Epithelial cell of proximal tubule (primary cell): ENCODE data around the gene DISC1. TPM values are rescaled to one million over a fixed set of nuclear protein-coding genes. Genes with fewer than 3 reads are reported as not detected.
"Not testable (repeated sequence)": the region's sequence is repeated elsewhere in the genome, so short reads cannot be mapped to it uniquely, and the experiment has no call there.

Source experiments
- DNase-seq: peaks from one replicate; pipeline ENCODE4 v3.0.0-alpha.2; 2011; ENCODE audit warnings: low read depth
- H3K4me3 ChIP-seq: 2 replicates; pipeline ENCODE4 v1.5.1; 2011; ENCODE audit warnings: low read depth, mild to moderate bottlenecking, low read length
- CTCF ChIP-seq: conservative IDR thresholded peaks from 2 replicates; pipeline ENCODE4 v1.5.1; 2012; ENCODE audit warnings: low read depth, mild to moderate bottlenecking, low read length
- total RNA-seq: library from RNA; depleted of rRNA; stranded (reverse); fragments of >200 nt; gene quantifications from 2 replicates; pipeline ENCODE4 v1.2.3, GENCODE V29; 2015

DISC1 gene
- total RNA-seq, 1 donor from 2014 or later = 3.1 TPM

DNA sequence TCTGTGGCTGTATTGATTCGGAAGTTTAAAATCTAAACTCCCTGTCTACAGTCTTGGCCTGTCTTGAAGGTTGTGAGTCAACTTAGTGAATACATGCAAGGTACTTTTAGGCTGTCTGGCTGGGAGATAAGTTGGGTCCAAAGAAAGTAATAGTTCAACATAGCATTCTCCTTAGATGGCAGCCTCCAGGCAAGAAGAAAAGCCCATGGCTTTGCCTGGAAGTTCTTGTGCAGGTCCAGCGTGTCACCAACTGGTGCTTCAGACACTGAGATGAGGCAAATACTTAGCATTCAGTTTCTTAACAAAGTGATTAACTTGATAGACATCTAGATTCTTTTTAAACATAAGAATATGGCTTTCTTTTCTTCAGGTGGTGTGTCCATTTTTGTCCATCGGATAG is 328.2 kb downstream of the DISC1 start:
- TF ChIP-seq CTCF = no peak
- no peak overlapping the region for H3K4me3 ChIP-seq
- no peak for DNase-seq

- H3K4me3 ChIP-seq = no peak overlapping the region
- DNase-seq = no peak
- TF ChIP-seq CTCF = no peak
These were observed 330.8 kb downstream of the DISC1 start for GRCh38 chr1:231957359-231957758.

- TF ChIP-seq CTCF = no peak
- no peak for DNase-seq
- H3K4me3 ChIP-seq = no peak overlapping the region
These were observed 331.9 kb downstream of the DISC1 start for GRCh38 chr1:231958448-231958847.

GRCh38 chr1:231959225-231959884 is 332.8 kb downstream of the DISC1 start:
- no peak for TF ChIP-seq CTCF
- DNase-seq = no peak
- no peak overlapping the region for H3K4me3 ChIP-seq

- H3K4me3 ChIP-seq, DNase-seq: not testable (repeated sequence)
These were observed 335.2 kb downstream of the DISC1 start for GRCh38 chr1:231961801-231962200.

DNA sequence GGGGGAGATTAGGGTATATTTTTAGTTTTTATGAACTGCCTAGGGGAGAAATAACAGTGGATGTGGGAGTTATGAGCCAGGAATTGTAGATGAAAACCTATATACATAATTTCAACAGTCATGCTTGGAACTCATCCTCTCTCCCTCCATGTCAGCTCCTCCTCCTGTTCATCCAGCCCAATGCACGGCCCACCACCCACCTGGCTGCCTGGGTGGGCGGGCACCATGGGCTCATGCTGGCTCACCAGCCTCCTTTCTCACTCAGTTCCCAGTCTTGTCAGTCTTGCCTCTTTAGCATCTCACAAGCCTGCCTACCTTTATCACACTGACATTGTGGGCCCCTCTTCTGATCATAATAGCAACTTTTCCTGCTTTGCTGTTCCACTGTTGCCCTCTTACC is 336.0 kb downstream of the DISC1 start:
- DNase-seq = no peak
- no peak for TF ChIP-seq CTCF
- H3K4me3 ChIP-seq = no peak overlapping the region

GRCh38 chr1:231964241-231964640 is 337.7 kb downstream of the DISC1 start:
- DNase-seq = no peak
- H3K4me3 ChIP-seq = no peak overlapping the region
- TF ChIP-seq CTCF = no peak
